AG09319 (cell line): ENCODE data around the gene PRAME.
"Not testable (repeated sequence)": the region's sequence is repeated elsewhere in the genome, so short reads cannot be mapped to it uniquely, and the experiment has no call there.

Experiments
- DNase-seq: peaks from one replicate; pipeline ENCODE4 v3.0.0-alpha.2; 2010; ENCODE audit warnings: low read depth; ENCODE audit errors: extremely low read depth
- TF ChIP-seq, protein P1 (sequence below): IDR thresholded peaks from 2 replicates; pipeline ENCODE4 v1.5.1; 2011; ENCODE audit warnings: low read depth, mild to moderate bottlenecking, inconsistent platforms, low read length, moderate library complexity

PRAME gene

DNA sequence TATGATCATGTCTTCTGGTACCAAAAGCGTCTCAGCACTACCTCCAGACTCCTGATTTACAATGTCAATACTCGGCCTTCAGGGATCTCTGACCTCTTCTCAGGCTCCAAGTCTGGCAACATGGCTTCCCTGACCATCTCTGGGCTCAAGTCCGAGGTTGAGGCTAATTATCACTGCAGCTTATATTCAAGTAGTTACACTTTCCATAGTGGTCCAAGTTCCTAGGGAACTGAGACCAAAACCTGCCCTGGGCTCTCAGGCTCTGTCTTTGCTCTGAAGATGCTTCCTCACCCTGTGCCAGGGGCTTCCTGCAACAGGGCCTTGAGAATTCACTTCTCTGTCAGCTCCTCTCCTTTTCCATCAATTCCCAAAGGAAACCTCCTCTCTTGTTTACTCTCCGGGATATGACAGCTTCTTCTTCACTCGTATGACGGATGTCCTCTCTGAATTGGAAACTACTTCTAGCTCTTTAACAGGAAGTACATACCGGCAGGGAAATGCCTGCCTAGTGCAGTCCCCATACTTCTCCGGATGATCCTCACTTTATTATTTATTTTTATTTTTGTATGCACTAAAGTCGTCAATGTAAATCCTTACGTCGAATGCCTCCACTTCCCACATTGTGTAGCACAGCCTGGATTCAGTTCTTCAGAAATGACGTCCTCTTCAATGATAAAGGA, 29.6 kb upstream of the PRAME start:
- TF ChIP-seq, protein P1, sequence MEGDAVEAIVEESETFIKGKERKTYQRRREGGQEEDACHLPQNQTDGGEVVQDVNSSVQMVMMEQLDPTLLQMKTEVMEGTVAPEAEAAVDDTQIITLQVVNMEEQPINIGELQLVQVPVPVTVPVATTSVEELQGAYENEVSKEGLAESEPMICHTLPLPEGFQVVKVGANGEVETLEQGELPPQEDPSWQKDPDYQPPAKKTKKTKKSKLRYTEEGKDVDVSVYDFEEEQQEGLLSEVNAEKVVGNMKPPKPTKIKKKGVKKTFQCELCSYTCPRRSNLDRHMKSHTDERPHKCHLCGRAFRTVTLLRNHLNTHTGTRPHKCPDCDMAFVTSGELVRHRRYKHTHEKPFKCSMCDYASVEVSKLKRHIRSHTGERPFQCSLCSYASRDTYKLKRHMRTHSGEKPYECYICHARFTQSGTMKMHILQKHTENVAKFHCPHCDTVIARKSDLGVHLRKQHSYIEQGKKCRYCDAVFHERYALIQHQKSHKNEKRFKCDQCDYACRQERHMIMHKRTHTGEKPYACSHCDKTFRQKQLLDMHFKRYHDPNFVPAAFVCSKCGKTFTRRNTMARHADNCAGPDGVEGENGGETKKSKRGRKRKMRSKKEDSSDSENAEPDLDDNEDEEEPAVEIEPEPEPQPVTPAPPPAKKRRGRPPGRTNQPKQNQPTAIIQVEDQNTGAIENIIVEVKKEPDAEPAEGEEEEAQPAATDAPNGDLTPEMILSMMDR: no peak
- no peak for DNase-seq

DNA sequence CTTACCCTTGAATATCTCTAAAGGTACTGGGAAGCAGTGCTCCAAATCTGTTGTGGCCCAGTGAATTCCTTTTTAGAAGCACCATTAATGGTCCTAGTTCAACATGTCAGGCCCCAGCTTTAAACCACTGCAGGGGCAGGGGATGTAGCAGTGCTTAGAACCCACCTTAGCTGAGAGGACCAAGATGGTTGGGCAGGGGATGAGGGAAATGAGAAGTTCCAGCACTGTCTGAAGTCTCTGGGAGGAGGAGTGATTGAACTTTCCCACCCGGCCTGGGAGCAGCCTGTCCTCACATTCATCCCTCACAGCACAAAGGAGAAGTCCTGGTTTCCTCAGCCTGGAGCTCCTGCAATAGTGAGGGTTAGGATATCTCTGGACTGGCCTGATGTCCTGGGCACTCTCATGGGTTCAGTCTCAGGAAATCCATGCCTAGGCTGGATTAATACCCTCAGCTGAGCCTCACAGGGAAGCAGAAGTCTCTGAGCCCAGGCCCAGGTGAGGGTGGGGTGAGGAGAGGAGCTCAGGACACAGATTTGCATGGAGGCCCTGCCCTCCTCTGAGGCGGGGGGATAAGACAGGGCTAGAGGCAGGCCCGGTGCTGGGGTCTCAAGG, 28.6 kb upstream of the PRAME start:
- TF ChIP-seq, protein P1: no peak
- no peak for DNase-seq

DNA sequence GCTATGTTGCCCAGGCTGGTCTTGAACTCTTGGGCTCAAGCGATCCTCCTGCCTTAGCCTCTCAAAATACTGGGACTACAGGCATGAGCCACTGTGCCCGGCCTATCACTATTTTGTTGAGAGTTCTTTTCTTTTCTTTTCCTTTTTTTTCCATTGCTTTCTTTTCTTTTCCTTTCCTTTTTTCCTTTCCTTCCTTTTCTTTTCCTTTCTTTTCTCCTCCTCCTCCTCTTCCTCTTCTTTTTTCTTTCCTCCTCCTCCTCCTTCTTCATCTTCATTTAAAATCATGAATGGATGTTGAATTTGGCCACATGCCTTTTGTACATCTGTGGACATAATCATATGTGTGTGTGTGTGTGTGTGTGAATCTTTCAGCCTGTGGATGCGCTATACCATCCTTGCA, 25.7 kb upstream of the PRAME start:
- TF ChIP-seq, protein P1: no peak
- no peak for DNase-seq

DNA sequence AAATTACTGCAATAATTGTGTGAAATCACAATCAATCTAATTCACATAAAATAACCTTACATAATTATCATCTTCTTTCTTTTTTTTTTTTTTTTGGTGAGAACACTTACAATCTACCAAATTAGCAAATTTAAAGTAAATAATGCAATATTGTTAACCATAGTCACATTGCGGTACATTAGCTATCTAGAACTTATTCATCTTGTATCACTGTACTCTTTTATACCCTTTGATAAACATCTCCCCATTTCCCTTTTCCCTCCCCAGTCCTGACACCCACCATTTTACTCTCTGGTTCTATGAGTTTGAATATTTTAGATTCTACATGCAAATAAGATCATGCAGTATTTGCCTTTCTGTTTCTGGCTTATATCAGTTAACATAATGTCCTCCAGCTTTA, 24.0 kb upstream of the PRAME start:
- TF ChIP-seq, protein P1: no peak

DNA sequence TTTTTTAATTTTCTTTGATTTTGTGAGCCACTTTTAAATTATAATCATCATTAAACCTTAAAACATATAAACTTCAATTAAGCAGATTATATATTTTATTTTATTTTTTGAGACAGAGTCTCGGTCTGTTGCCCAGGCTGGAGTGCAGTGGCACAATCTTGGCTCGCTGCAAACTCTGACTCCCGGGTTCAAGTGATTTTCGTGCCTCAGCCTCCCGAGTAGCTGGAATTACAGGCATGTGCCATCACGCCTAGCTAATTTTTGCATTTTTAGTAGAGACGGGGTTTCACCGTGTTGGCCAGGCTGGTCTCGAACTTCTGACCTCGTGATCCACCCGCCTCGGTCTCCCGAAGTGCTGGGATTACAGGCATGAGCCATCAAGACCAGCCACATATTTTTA, 22.5 kb upstream of the PRAME start:
- not testable (repeated sequence) for DNase-seq

More for the DNA sequence above, 24.0 kb upstream of the PRAME start:
- DNase-seq: no peak

DNA sequence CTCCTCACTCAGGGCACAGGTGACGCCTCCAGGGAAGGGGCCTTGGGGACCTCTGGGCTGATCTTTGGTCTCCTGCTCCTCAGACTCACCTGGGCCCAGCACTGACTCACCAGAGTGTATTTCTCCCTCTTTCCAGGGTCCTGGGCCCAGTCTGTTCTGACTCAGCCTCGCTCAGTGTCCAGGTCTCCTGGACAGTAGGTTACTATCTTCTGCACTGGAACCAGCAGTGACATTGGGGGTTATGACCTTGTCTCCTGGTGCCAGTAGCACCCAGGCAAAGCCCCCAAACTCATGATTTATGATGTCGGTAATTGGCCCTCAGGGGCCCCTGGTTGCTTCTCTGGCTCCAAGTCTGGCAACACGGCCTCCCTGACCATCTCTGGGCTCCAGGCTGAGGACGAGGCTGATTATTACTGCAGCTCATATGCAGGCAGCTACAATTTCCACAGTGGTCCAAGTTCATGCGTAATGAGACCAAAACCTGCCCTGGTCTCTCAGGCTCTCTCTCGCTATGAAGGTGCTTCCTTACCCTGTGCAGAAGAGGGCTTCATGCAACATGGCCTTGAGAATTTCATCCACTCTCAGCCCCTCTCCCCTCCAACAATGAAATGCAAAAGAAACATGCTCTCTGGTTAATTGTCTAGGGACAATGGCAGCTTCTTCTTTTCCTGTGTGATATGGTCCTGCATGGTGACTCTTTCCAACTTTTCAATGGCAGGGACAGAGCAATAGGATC, 21.0 kb upstream of the PRAME start:
- TF ChIP-seq, protein P1: no peak
- DNase-seq: no peak

DNA sequence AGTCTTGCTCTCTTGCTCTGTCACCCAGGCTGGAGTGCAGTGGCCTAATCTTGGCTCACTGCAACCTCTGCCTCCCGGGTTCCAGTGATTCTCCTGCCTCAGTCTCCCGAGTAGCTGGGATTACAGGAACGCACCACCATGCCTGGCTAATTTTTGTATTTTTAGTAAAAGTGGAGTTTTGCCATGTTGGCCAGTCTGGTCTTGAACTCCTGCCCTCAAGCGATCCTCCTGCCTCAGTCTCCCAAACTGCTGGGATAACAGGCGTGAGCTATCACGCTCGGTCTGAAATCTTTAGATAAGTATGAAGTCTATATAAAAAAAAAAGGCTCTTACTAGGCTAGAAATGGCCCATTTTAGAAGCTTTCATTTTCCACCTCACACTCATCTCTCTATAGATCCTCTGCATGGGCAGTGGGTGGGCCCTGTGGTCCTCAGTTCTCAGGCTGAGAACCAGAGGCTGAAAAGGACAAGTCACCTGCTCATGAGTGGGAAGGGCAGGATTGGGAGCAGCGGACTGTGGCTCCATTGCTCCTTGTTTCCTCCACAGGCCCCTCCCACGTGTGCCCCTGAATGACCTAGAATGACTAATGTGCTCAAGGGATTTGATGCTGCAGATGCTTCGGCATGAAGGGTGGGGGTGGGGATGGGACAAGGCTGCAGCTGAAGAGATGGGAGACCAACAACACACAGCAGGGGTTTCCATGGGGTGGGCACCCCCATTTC, 19.8 kb upstream of the PRAME start:
- TF ChIP-seq, protein P1: no peak
- no peak for DNase-seq
